Activated T-cell treated with anti-CD3 and anti-CD28 coated beads, Interleukin-2, amount 50 U/mL, for 24 hours (primary cell): ENCODE data around the gene TBX18.

Experiments
- DNase-seq: peaks from one replicate; pipeline ENCODE4 v3.0.0-alpha.2; 2020
- H3K27ac Mint-ChIP-seq: 2 replicates; pipeline ENCODE4 v1.8.0; 2020; ENCODE audit warnings: mild to moderate bottlenecking, mixed read lengths
- H3K27me3 Mint-ChIP-seq: 2 replicates; pipeline ENCODE4 v1.8.0; 2020; ENCODE audit warnings: mixed read lengths
- H3K36me3 Mint-ChIP-seq: 2 replicates; pipeline ENCODE4 v1.8.0; 2020; ENCODE audit warnings: low read depth, mixed read lengths
- H3K4me1 Mint-ChIP-seq: 2 replicates; pipeline ENCODE4 v1.8.0; 2020; ENCODE audit warnings: low read depth, mixed read lengths
- H3K4me3 Mint-ChIP-seq: 2 replicates; pipeline ENCODE4 v1.8.0; 2020; ENCODE audit warnings: mild to moderate bottlenecking, moderate library complexity, mixed read lengths
- H3K9me3 Mint-ChIP-seq: 2 replicates; pipeline ENCODE4 v1.8.0; 2020; ENCODE audit warnings: mixed read lengths

The TBX18 gene

GRCh38 chr6:84743616-84744015 is 20.8 kb downstream of the TBX18 start:
- H3K27ac Mint-ChIP-seq: no peak overlapping the region
- no peaks in the 10 kb centered on the region for H3K4me1 Mint-ChIP-seq
- no peak overlapping the region for H3K4me3 Mint-ChIP-seq
- no peak for DNase-seq
- H3K36me3 Mint-ChIP-seq: no peaks in the 10 kb centered on the region
- no peaks in the 10 kb centered on the region for H3K9me3 Mint-ChIP-seq
- no peaks in the 10 kb centered on the region for H3K27me3 Mint-ChIP-seq

- Mint-ChIP-seq H3K4me3 (no peak overlapping the region), H3K9me3 (no peaks in the 10 kb centered on the region), H3K4me1 (no peaks in the 10 kb centered on the region), H3K36me3 (no peaks in the 10 kb centered on the region), H3K27ac (no peak overlapping the region), H3K27me3 (no peaks in the 10 kb centered on the region)
- no peak for DNase-seq
These were observed 24.0 kb downstream of the TBX18 start for GRCh38 chr6:84740385-84740784.

- Mint-ChIP-seq H3K27ac (no peak overlapping the region), H3K4me3 (no peak overlapping the region), H3K36me3 (no peaks in the 10 kb centered on the region), H3K4me1 (no peaks in the 10 kb centered on the region), H3K27me3 (no peaks in the 10 kb centered on the region), H3K9me3 (no peaks in the 10 kb centered on the region)
- no peak for DNase-seq
These were observed 24.6 kb downstream of the TBX18 start for GRCh38 chr6:84739866-84740208.

GRCh38 chr6:84738996-84739865 is 25.2 kb downstream of the TBX18 start:
- Mint-ChIP-seq H3K27me3 (no peaks in the 10 kb centered on the region), H3K27ac (no peak overlapping the region), H3K9me3 (no peaks in the 10 kb centered on the region), H3K4me3 (no peak overlapping the region), H3K36me3 (no peaks in the 10 kb centered on the region), H3K4me1 (no peaks in the 10 kb centered on the region)
- DNase-seq: no peak

GRCh38 chr6:84733889-84734288 is 30.5 kb downstream of the TBX18 start:
- DNase-seq: no peak
- Mint-ChIP-seq H3K27me3 (no peaks in the 10 kb centered on the region), H3K36me3 (no peaks in the 10 kb centered on the region), H3K9me3 (no peaks in the 10 kb centered on the region), H3K27ac (no peak overlapping the region), H3K4me1 (no peaks in the 10 kb centered on the region), H3K4me3 (no peak overlapping the region)

- H3K36me3 Mint-ChIP-seq: no peaks in the 10 kb centered on the region
- no peaks in the 10 kb centered on the region for H3K9me3 Mint-ChIP-seq
- H3K27me3 Mint-ChIP-seq: no peaks in the 10 kb centered on the region
- no peaks in the 10 kb centered on the region for H3K4me1 Mint-ChIP-seq
- no peak overlapping the region for H3K4me3 Mint-ChIP-seq
- no peak for DNase-seq
- no peak overlapping the region for H3K27ac Mint-ChIP-seq
These were observed 32.5 kb downstream of the TBX18 start for GRCh38 chr6:84731901-84732300.

GRCh38 chr6:84731401-84731800 is 33.0 kb downstream of the TBX18 start:
- H3K9me3 Mint-ChIP-seq: no peaks in the 10 kb centered on the region
- H3K27me3 Mint-ChIP-seq: no peaks in the 10 kb centered on the region
- H3K27ac Mint-ChIP-seq: no peak overlapping the region
- no peaks in the 10 kb centered on the region for H3K4me1 Mint-ChIP-seq
- no peak for DNase-seq
- no peak overlapping the region for H3K4me3 Mint-ChIP-seq
- H3K36me3 Mint-ChIP-seq: no peaks in the 10 kb centered on the region

GRCh38 chr6:84728602-84729001 is 35.8 kb downstream of the TBX18 start:
- Mint-ChIP-seq H3K4me3 (no peak overlapping the region), H3K9me3 (no peaks in the 10 kb centered on the region), H3K36me3 (no peaks in the 10 kb centered on the region), H3K4me1 (no peaks in the 10 kb centered on the region), H3K27ac (no peak overlapping the region), H3K27me3 (no peaks in the 10 kb centered on the region)
- no peak for DNase-seq

- no peaks in the 10 kb centered on the region for H3K9me3 Mint-ChIP-seq
- no peaks in the 10 kb centered on the region for H3K27me3 Mint-ChIP-seq
These were observed 45.2 kb downstream of the TBX18 start for GRCh38 chr6:84719152-84719551.

GRCh38 chr6:84718038-84718955 is 46.1 kb downstream of the TBX18 start:
- DNase-seq: no peak
- H3K9me3 Mint-ChIP-seq: no peaks in the 10 kb centered on the region
- no peaks in the 10 kb centered on the region for H3K36me3 Mint-ChIP-seq
- H3K4me1 Mint-ChIP-seq: no peaks in the 10 kb centered on the region
- no peak overlapping the region for H3K4me3 Mint-ChIP-seq
- H3K27ac Mint-ChIP-seq: no peak overlapping the region
- no peaks in the 10 kb centered on the region for H3K27me3 Mint-ChIP-seq

More at GRCh38 chr6:84719152-84719551, 45.2 kb downstream of the TBX18 start:
- no peak overlapping the region for H3K4me3 Mint-ChIP-seq
- no peak overlapping the region for H3K27ac Mint-ChIP-seq
- H3K4me1 Mint-ChIP-seq: no peaks in the 10 kb centered on the region
- no peak for DNase-seq
- H3K36me3 Mint-ChIP-seq: no peaks in the 10 kb centered on the region

GRCh38 chr6:84709121-84709520 is 55.3 kb downstream of the TBX18 start:
- no peaks in the 10 kb centered on the region for H3K4me1 Mint-ChIP-seq
- H3K27ac Mint-ChIP-seq: no peak overlapping the region
- no peaks in the 10 kb centered on the region for H3K27me3 Mint-ChIP-seq
- DNase-seq: no peak
- H3K4me3 Mint-ChIP-seq: no peak overlapping the region
- no peaks in the 10 kb centered on the region for H3K9me3 Mint-ChIP-seq
- no peaks in the 10 kb centered on the region for H3K36me3 Mint-ChIP-seq

- Mint-ChIP-seq H3K4me3 (no peak overlapping the region), H3K9me3 (peaks cover 2% of the 10 kb centered on the region), H3K27ac (no peak overlapping the region), H3K27me3 (no peaks in the 10 kb centered on the region), H3K4me1 (no peaks in the 10 kb centered on the region), H3K36me3 (no peaks in the 10 kb centered on the region)
- no peak for DNase-seq
These were observed 57.2 kb downstream of the TBX18 start for GRCh38 chr6:84707171-84707570.

- no peak overlapping the region for H3K27ac Mint-ChIP-seq
- H3K9me3 Mint-ChIP-seq: peaks cover 3% of the 10 kb centered on the region
- no peaks in the 10 kb centered on the region for H3K36me3 Mint-ChIP-seq
- no peaks in the 10 kb centered on the region for H3K4me1 Mint-ChIP-seq
- no peak for DNase-seq
- H3K27me3 Mint-ChIP-seq: no peaks in the 10 kb centered on the region
- no peak overlapping the region for H3K4me3 Mint-ChIP-seq
These were observed 68.2 kb downstream of the TBX18 start for GRCh38 chr6:84696166-84696565.

GRCh38 chr6:84691978-84692623 is 72.3 kb downstream of the TBX18 start:
- DNase-seq: no peak

More at GRCh38 chr6:84691978-84692623, 72.3 kb downstream of the TBX18 start:
- Mint-ChIP-seq H3K27ac (no peak overlapping the region), H3K36me3 (no peaks in the 10 kb centered on the region), H3K27me3 (no peaks in the 10 kb centered on the region), H3K9me3 (no peaks in the 10 kb centered on the region), H3K4me3 (no peak overlapping the region), H3K4me1 (no peaks in the 10 kb centered on the region)
